ENCODE data around the gene GALNT15.

GALNT15 gene

DNA sequence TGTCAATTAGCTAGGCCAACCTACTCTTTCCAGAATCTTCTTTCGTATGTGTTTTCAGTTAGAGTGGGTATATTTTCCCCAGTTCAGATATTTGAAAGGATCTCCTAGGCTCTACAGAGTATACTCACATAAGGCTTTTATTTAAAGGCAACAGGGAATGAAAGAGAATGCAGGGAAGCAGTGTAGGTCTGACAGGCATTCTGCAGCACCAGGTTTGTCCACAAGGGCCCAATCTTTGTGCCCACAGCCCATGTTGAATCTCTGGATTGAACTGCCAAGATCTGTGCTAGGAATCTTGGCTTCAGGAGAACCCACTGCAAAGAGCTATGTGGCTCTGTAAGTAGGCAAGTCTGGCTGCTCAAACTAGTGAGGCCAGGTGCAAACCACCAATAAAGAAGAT is 24.2 kb upstream of the GALNT15 start:
- no peak overlapping the region for H3K4me3 ChIP-seq
- H3K27ac ChIP-seq, result peak overlapping the region in 1 of 2 donors; percentile 64
- TF ChIP-seq, protein P1, sequence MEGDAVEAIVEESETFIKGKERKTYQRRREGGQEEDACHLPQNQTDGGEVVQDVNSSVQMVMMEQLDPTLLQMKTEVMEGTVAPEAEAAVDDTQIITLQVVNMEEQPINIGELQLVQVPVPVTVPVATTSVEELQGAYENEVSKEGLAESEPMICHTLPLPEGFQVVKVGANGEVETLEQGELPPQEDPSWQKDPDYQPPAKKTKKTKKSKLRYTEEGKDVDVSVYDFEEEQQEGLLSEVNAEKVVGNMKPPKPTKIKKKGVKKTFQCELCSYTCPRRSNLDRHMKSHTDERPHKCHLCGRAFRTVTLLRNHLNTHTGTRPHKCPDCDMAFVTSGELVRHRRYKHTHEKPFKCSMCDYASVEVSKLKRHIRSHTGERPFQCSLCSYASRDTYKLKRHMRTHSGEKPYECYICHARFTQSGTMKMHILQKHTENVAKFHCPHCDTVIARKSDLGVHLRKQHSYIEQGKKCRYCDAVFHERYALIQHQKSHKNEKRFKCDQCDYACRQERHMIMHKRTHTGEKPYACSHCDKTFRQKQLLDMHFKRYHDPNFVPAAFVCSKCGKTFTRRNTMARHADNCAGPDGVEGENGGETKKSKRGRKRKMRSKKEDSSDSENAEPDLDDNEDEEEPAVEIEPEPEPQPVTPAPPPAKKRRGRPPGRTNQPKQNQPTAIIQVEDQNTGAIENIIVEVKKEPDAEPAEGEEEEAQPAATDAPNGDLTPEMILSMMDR (IDR thresholded peaks at IDR 0.05), result no peak
- DNase-seq (ENCODE audit: low spot score), result no peak

DNA sequence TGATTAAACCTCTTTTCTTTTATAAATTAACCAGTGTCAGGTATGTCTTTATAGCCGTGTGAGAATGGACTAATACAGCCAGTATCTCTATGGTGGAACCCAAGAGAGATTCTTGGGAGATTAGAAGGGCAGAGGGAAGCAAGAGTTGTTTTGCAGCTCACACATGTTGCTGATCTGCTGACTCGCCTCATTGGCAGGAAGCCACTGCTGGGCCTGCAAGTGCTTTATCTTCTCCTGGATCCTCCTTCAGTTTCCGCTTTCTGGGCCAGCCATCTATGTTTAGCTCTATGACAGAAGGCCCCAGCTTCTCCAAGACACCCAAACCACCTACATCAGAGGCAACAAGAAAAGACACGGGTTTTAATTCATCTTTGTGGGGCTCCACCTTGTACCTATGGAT is 23.4 kb upstream of the GALNT15 start:
- Histone ChIP-seq H3K4me3 (no peak overlapping the region), H3K27ac (peak overlapping the region in 1 of 2 donors; percentile 64)
- TF ChIP-seq, protein P1 (IDR thresholded peaks at IDR 0.05), result no peak
- no peak for DNase-seq (ENCODE audit: low spot score)

DNA sequence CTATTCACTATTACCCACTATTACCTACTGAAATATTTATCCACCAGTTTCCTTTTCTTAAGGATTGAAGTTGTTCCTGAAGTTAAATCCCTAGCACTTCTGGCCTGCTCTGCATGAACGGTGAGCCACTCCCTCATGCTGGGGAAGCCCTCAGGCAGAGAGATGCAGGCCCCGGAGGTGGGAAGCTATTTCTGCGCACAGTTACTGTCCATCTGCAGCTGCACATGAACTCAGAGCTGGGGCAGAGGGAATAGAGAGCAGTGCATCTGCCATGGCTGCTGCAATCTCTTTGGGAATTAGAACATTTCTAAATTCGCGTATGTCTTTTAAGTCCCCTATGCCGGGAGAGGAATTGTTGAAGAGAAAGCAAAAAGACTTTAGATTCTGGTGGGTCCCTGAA is 6.3 kb upstream of the GALNT15 start:
- no peak overlapping the region for H3K27ac ChIP-seq
- TF ChIP-seq, protein P1 (IDR thresholded peaks at IDR 0.05), result no peak
- DNase-seq (ENCODE audit: low spot score), result no peak
- no peak overlapping the region for H3K4me3 ChIP-seq

DNA sequence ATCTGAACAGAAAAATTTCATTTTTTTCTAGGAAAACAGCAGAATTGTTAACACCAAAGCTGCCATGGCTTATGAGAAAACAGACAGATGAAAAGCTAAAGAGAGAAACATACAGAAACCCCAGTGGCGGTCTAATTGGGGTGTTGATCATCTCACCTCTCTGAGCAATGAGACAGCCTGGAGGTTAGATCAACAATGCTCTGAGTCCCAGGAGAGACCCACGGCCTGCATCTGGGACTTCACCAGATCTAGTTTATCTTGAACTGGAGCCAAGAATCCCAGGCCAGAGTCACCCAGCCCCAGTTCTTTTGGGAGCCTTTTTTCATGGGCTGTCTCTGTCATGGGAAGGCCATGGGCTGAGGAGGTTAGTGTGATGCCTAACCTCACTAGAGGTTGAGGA is 3.5 kb upstream of the GALNT15 start:
- peak; percentile 43 for DNase-seq (ENCODE audit: low spot score)
- TF ChIP-seq, protein P1 (IDR thresholded peaks at IDR 0.05), result no peak
- Histone ChIP-seq H3K27ac (no peak overlapping the region), H3K4me3 (no peak overlapping the region)

DNA sequence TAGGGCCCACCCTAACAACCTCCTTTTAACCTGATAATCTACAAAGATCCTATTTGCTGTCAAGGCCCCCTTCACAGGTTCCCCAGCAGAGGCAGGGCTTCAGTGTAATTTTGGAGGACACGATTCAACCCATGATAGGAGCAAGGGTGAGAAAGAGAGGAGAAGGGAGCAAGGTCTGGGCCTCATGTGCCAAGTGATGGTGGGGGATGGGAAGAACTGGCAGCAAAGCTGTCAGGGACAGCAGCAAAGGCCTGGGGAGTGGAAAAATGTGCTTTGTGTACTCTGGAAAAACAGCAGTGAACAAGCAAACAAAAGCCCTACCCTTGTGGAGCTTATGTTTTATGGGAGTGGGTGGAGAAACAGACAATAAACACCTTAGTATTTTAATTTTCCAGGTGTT is 2.7 kb upstream of the GALNT15 start:
- peak; percentile 53 for DNase-seq (ENCODE audit: low spot score)
- no peak overlapping the region for H3K4me3 ChIP-seq
- H3K27ac ChIP-seq, result no peak overlapping the region
- TF ChIP-seq, protein P1 (IDR thresholded peaks at IDR 0.05), result no peak

DNA sequence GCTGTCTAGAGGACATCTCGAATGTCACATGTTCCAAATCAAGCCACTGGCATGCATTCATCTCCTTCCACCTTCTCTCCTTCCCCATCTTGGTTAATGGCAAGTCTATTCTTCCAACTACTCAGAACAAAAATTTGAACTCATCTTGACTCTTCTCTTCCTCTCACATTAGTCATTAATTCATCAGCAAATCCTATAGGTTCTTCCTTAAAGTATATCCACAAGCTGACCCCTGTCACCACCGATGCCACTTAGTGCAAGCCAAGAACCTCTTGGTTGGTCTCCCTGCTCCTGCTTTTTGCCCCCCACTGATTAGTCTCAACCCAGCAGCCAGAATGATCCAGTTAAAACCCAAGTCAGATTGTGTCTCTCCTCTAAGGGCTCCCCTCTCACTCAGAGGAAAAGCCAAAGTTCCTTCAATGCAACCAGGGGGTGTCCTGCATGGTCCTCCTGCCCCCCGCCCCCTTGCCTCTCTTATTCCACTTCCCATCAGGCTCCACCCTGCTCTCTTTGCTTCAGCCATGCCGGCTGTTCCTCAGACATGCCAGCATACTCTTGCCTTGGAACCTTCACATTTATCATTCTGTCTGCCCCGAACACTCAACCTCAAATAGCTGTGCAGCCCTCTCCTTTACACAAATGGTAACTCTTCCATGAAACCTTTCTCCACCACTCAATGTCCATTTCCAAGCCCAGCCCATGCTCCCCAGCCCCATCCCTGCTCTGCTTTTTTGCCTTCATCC is 1.0 kb upstream of the GALNT15 start:
- Histone ChIP-seq H3K4me3 (peak overlapping the region; percentile 76), H3K27ac (peak overlapping the region; percentile 6 to 79)

DNA sequence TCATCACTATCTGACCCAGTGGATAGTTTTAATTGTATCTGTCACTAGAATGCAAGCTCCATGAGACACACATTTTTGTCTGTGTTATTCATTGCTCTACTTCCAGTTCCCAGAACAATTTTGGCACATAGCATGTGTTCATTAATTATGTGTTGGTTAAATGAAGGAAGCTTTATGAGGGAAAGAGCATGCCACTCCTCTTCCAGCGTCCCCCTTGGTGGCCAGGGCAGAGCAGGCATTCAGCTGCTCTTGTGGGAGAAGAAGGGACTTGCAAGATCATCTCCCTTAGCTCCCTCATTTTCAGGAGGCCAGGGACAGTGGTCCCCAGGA is 489 bp upstream of the GALNT15 start:
- no peak for DNase-seq (ENCODE audit: low spot score)
- TF ChIP-seq, protein P1 (IDR thresholded peaks at IDR 0.05), result no peak
- Histone ChIP-seq H3K27ac (peak overlapping the region; percentile 6 to 79), H3K4me3 (peak overlapping the region; percentile 76)

More for the DNA sequence above, 1.0 kb upstream of the GALNT15 start:
- peak; percentile 70 for DNase-seq (ENCODE audit: low spot score)
- TF ChIP-seq, protein P1 (IDR thresholded peaks at IDR 0.05), result no peak

Measured in coronary artery (tissue), 2 donors.